ENCODE measurements around the gene IGSF8. TPM values are rescaled to one million over a fixed set of nuclear protein-coding genes. Genes with fewer than 3 reads are reported as not detected.

IGSF8 gene
- total RNA-seq, 1 donor from 2014 or later, result 17.2 TPM

- TF ChIP-seq CTCF (IDR thresholded peaks at IDR 0.05; ENCODE audit: unreplicated experiment), result no peak
- H3K27me3 Mint-ChIP-seq (ENCODE audit: unreplicated experiment), result peaks cover 10% of the 10 kb centered on the region
- DNase-seq (ENCODE audit: low spot score), result no peak
- H3K9me3 Mint-ChIP-seq (ENCODE audit: unreplicated experiment), result no peaks in the 10 kb centered on the region
- peaks cover 4% of the 10 kb centered on the region for H3K36me3 Mint-ChIP-seq (ENCODE audit: low read depth, unreplicated experiment)
- H3K4me3 Mint-ChIP-seq (ENCODE audit: unreplicated experiment), result no peak overlapping the region
- H3K4me1 Mint-ChIP-seq (ENCODE audit: unreplicated experiment), result peaks cover 15% of the 10 kb centered on the region
- no peak overlapping the region for H3K27ac Mint-ChIP-seq (ENCODE audit: unreplicated experiment)
These were observed 19.3 kb upstream of the IGSF8 start for GRCh38 chr1:160117709-160118183.

GRCh38 chr1:160117300-160117699, 18.9 kb upstream of the IGSF8 start:
- DNase-seq (ENCODE audit: low spot score), result no peak
- no peaks in the 10 kb centered on the region for H3K9me3 Mint-ChIP-seq (ENCODE audit: unreplicated experiment)
- H3K27me3 Mint-ChIP-seq (ENCODE audit: unreplicated experiment), result peaks cover 12% of the 10 kb centered on the region
- TF ChIP-seq CTCF (IDR thresholded peaks at IDR 0.05; ENCODE audit: unreplicated experiment), result no peak
- H3K4me3 Mint-ChIP-seq (ENCODE audit: unreplicated experiment), result no peak overlapping the region
- peaks cover 4% of the 10 kb centered on the region for H3K36me3 Mint-ChIP-seq (ENCODE audit: low read depth, unreplicated experiment)
- H3K27ac Mint-ChIP-seq (ENCODE audit: unreplicated experiment), result no peak overlapping the region
- H3K4me1 Mint-ChIP-seq (ENCODE audit: unreplicated experiment), result peaks cover 15% of the 10 kb centered on the region

- no peak for TF ChIP-seq CTCF (IDR thresholded peaks at IDR 0.05; ENCODE audit: unreplicated experiment)
- Mint-ChIP-seq H3K9me3 (ENCODE audit: unreplicated experiment) (no peaks in the 10 kb centered on the region), H3K27me3 (ENCODE audit: unreplicated experiment) (peaks cover 11% of the 10 kb centered on the region), H3K36me3 (ENCODE audit: low read depth, unreplicated experiment) (peaks cover 4% of the 10 kb centered on the region), H3K4me1 (ENCODE audit: unreplicated experiment) (peaks cover 15% of the 10 kb centered on the region), H3K27ac (ENCODE audit: unreplicated experiment) (no peak overlapping the region), H3K4me3 (ENCODE audit: unreplicated experiment) (no peak overlapping the region)
- DNase-seq (ENCODE audit: low spot score), result no peak
These were observed 18.1 kb upstream of the IGSF8 start for GRCh38 chr1:160116283-160117147.

GRCh38 chr1:160115545-160116282, 17.3 kb upstream of the IGSF8 start, which contains the start of gene ATP1A2:
TSS of gene ATP1A2 (plus strand) at chr1:160115759. CDS start at chr1:160115862, 103 bp downstream.
- Mint-ChIP-seq H3K36me3 (ENCODE audit: low read depth, unreplicated experiment) (peaks cover 4% of the 10 kb centered on the region), H3K27me3 (ENCODE audit: unreplicated experiment) (peaks cover 11% of the 10 kb centered on the region), H3K4me3 (ENCODE audit: unreplicated experiment) (no peak within 1 kb of the TSS), H3K9me3 (ENCODE audit: unreplicated experiment) (no peaks in the 10 kb centered on the region), H3K4me1 (ENCODE audit: unreplicated experiment) (peaks cover 15% of the 10 kb centered on the region), H3K27ac (ENCODE audit: unreplicated experiment) (no peak within 1 kb of the TSS)
- TF ChIP-seq CTCF (IDR thresholded peaks at IDR 0.05; ENCODE audit: unreplicated experiment), result no peak
- no peak for DNase-seq (ENCODE audit: low spot score)

Measured in endothelial cell (in vitro differentiated cells).